Esophagus (tissue), 2 donors: ENCODE data around the gene TMEM44. TPM values are rescaled to one million over a fixed set of nuclear protein-coding genes. Genes with fewer than 3 reads are reported as not detected.

ENCODE experiments used
- H3K27ac ChIP-seq, 2 donors: one replicate each; pipeline ENCODE4 v1.5.1; 2013; ENCODE audit warnings: low read depth in 2 of 2, mild to moderate bottlenecking in 2 of 2, inconsistent platforms in 1 of 2, low read length in 1 of 2, moderate library complexity in 1 of 2
- H3K27me3 ChIP-seq, 2 donors: one replicate each; pipeline ENCODE4 v1.6.1; 2013; ENCODE audit warnings: low read length in 2 of 2, control low read depth in 1 of 2, mild to moderate bottlenecking in 1 of 2; ENCODE audit not compliant: insufficient read depth in 2 of 2, control insufficient read depth in 1 of 2
- H3K36me3 ChIP-seq, 2 donors: one replicate each; pipeline ENCODE4 v1.6.1; 2013; ENCODE audit warnings: low read length in 1 of 2; ENCODE audit not compliant: control insufficient read depth in 2 of 2, insufficient read depth in 2 of 2
- H3K4me1 ChIP-seq, 2 donors: one replicate each; pipeline ENCODE4 v1.6.1; 2013; ENCODE audit warnings: low read length in 1 of 2; ENCODE audit not compliant: control insufficient read depth in 2 of 2, insufficient read depth in 2 of 2
- H3K4me3 ChIP-seq, 2 donors: one replicate each; pipeline ENCODE4 v1.5.1; 2013; ENCODE audit warnings: low read length in 2 of 2, mild to moderate bottlenecking in 2 of 2, low read depth in 1 of 2, moderate library complexity in 1 of 2
- H3K9me3 ChIP-seq, 2 donors: one replicate each; pipeline ENCODE4 v1.6.1; 2013; ENCODE audit warnings: mild to moderate bottlenecking in 2 of 2, low read depth in 1 of 2, low read length in 1 of 2, moderate library complexity in 1 of 2; ENCODE audit not compliant: control insufficient read depth in 2 of 2, insufficient read depth in 1 of 2
- WGBS, 2 donors: extraction: QIAGEN DNeasy Blood & Tissue Kit; methylation state at CpG; one replicate each; pipeline ENCODE4 v1.1.7; 2013; 5-methylcytosine and 5-hydroxymethylcytosine counted together
- polyA plus RNA-seq, 2 donors: library from polyadenylated mRNA; stranded (reverse); fragments of 200-250 nt; gene quantifications; one replicate each; pipeline ENCODE4 v1.2.3, GENCODE V29; 2013
- donor health status: healthy with polysubstance abuse.
- donor health status: Bipolar disorder and iron deficiency.

TMEM44 gene
- polyA plus RNA-seq, 2 donors = 7.3 TPM

DNA sequence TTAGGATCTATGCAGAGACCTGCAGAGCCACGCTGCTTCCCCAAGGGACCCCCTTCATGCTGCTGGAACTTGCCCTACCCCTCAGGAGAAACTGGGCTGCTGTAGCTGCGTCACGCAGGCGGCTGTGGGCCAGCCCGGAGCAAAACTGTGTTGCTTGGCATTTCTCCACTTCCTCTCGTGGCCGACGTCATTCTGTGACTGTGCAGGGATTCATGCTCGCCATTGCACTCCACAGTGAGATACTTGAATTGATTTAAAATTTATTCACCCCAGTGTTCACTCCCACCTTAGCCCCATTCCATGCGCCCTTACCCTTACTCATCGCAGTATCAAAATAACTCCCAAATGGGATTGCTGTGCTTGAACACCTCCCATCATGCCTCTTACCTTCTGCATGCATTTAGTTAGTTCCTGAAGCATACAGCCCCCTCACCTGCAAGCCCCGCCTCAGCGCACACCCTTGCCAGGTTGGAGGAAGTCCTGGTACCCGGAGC, 45.7 kb downstream of the TMEM44 start:
- no peaks in the 10 kb centered on the region for H3K36me3 ChIP-seq
- H3K4me1 ChIP-seq = no peaks in the 10 kb centered on the region
- no peaks in the 10 kb centered on the region for H3K27me3 ChIP-seq
- H3K27ac ChIP-seq = no peak overlapping the region
- H3K9me3 ChIP-seq = no peaks in the 10 kb centered on the region
- 72% methylated on average over 14 of the region's 14 CpGs for WGBS, 2 donors
- H3K4me3 ChIP-seq = no peak overlapping the region

DNA sequence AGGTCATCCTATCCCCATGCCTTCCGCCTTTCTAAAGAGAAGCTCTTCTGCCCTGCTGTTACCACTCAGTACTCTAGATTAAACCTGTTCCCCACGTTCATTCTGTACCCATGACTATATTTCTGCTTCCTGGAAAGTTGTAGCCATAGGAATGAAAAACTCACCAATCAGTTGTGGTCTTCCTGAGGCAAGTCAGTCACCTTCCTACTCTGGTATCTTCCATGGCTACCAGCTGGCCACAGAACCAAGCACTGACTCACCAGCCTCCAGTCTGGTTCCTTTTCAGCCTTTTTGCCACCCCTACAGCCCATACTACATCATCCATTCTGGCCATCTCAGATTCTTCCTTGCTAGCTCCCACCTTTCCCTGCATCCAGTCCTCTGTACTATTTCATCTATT, 46.4 kb downstream of the TMEM44 start:
- no peaks in the 10 kb centered on the region for H3K27me3 ChIP-seq
- no peak overlapping the region for H3K27ac ChIP-seq
- no peaks in the 10 kb centered on the region for H3K36me3 ChIP-seq
- H3K4me1 ChIP-seq = no peaks in the 10 kb centered on the region
- 64 to 83% methylated on average over 2 of the region's 2 CpGs for WGBS, 2 donors
- no peaks in the 10 kb centered on the region for H3K9me3 ChIP-seq
- H3K4me3 ChIP-seq = no peak overlapping the region

DNA sequence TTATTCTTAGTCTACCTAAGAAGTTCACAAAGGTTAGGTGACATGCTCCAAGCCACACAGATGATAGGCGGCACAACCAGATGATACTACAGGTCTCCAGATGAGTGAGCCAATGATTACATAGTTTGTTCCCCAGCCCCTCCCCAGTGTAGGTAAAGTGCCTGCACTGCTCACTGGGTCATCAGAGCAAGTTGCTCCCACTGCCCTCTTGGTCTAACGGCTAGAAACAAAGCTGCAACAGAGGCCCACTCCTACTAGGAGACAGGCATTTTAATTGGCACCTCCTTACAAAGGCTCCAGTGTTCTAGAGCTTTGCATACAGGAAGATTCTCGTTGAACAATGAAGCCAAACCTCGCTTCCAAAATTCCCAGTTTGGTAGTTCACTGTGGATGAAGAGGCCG, 47.3 kb downstream of the TMEM44 start:
- Histone ChIP-seq H3K4me1 (no peaks in the 10 kb centered on the region), H3K4me3 (no peak overlapping the region), H3K27ac (no peak overlapping the region), H3K27me3 (no peaks in the 10 kb centered on the region), H3K9me3 (no peaks in the 10 kb centered on the region), H3K36me3 (no peaks in the 10 kb centered on the region)
- WGBS, 2 donors = 81 to 84% methylated on average over 5 of the region's 5 CpGs

DNA sequence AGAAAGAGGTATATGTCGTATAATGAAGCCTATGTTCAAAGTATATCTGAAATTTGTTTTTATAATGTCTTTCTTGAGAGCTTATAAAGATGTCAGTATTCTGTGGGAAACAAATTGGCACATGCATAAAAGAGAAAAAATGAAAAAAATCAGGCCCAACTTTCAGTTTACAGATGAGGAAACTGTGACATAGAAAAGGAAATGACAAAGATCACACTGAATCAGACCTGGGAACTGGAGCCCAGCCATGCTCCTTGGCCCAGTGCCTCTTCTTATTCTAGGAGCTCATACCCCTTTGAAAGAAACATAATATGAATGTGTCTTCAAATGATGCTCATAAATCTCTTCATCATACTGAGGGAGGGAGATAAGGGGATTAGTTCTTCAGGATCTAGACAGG, 48.4 kb downstream of the TMEM44 start:
- H3K27ac ChIP-seq = no peak overlapping the region
- no peaks in the 10 kb centered on the region for H3K36me3 ChIP-seq
- WGBS, 2 donors = 85 to 96% methylated on average over 1 of the region's 1 CpG
- no peak overlapping the region for H3K4me3 ChIP-seq
- no peaks in the 10 kb centered on the region for H3K9me3 ChIP-seq
- H3K27me3 ChIP-seq = no peaks in the 10 kb centered on the region
- H3K4me1 ChIP-seq = no peaks in the 10 kb centered on the region

DNA sequence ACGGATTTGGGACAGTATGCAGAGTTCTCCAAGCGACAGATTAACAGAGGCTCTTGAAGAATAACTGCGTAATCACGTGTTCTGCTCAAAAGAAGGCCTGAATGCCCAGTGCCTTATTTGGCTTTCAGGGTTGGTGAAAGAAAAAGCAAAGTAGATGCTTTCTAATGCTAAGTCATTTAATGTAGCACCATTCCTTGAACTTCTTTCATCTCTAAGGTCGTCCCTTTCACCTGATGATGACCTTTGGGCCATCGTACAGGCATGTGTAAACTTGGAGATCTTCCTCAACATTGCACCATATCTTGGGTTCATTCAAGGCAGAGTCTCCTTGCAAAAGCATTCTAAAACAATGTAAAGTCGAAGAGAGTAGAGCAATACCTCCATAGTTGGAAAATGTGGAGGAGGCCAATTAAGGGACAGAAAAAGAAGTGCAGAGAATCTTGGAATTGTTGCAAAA, 48.9 kb downstream of the TMEM44 start:
- Histone ChIP-seq H3K27ac (peak overlapping the region; percentile 95 to 98), H3K4me3 (peak overlapping the region; percentile 93 to 97), H3K36me3 (no peaks in the 10 kb centered on the region), H3K9me3 (no peaks in the 10 kb centered on the region), H3K4me1 (no peaks in the 10 kb centered on the region), H3K27me3 (no peaks in the 10 kb centered on the region)
- WGBS, 2 donors = 12 to 19% methylated on average over 7 of the region's 7 CpGs

GRCh38 chr3:194582196-194582905, 50.9 kb downstream of the TMEM44 start:
- Histone ChIP-seq H3K27ac (no peak overlapping the region), H3K36me3 (no peaks in the 10 kb centered on the region), H3K27me3 (no peaks in the 10 kb centered on the region), H3K4me1 (peaks cover 2 to 3% of the 10 kb centered on the region in 2 donors), H3K9me3 (no peaks in the 10 kb centered on the region), H3K4me3 (no peak overlapping the region)
- WGBS, 2 donors = 94 to 95% methylated on average over 24 of the region's 24 CpGs

DNA sequence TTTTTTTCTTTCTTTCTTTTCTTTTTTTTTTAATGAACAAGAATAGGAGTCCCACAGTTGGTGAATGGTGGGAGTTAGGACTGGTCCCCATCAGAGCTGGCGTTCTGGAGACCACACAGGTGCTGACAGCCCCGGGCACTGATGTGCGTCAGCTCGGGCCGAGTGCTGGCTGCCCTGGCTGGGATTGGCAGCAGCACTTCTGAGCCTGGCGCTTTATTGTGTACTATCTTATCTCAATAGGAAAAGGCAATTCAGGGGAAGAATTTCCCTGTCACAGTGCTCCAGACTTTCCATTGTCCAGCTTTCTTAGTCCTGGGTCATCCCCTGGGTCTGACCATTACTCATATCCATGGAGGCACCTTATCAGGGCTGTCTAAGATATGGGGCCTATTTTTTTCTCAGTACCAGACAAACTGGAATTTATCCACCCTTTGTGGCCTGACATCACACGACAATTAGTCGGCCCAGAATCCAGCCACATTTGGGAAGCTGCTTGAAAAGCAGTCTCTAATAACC, 54.1 kb downstream of the TMEM44 start:
- no peaks in the 10 kb centered on the region for H3K27me3 ChIP-seq
- peaks cover 2 to 3% of the 10 kb centered on the region in 2 donors for H3K4me1 ChIP-seq
- H3K27ac ChIP-seq = no peak overlapping the region
- no peaks in the 10 kb centered on the region for H3K9me3 ChIP-seq
- WGBS, 2 donors = 60 to 79% methylated on average over 8 of the region's 8 CpGs
- H3K4me3 ChIP-seq = no peak overlapping the region
- H3K36me3 ChIP-seq = no peaks in the 10 kb centered on the region

- Histone ChIP-seq H3K27ac (no peak overlapping the region), H3K9me3 (no peaks in the 10 kb centered on the region), H3K4me3 (no peak overlapping the region), H3K27me3 (no peaks in the 10 kb centered on the region), H3K36me3 (no peaks in the 10 kb centered on the region), H3K4me1 (peaks cover 2 to 3% of the 10 kb centered on the region in 2 donors)
- WGBS, 2 donors = 44 to 53% methylated on average over 9 of the region's 9 CpGs
Measured at GRCh38 chr3:194577986-194578905, 55.0 kb downstream of the TMEM44 start.

GRCh38 chr3:194575484-194576210, 57.6 kb downstream of the TMEM44 start:
- Histone ChIP-seq H3K4me3 (no peak overlapping the region), H3K9me3 (no peaks in the 10 kb centered on the region), H3K27ac (peak overlapping the region; percentile 1 to 26), H3K27me3 (no peaks in the 10 kb centered on the region), H3K36me3 (no peaks in the 10 kb centered on the region), H3K4me1 (peaks cover 2 to 3% of the 10 kb centered on the region in 2 donors)
- WGBS, 2 donors = 74 to 84% methylated on average over 9 of the region's 9 CpGs
